ENCODE measurements around the gene ZNF521. TPM values are rescaled to one million over a fixed set of nuclear protein-coding genes. Genes with fewer than 3 reads are reported as not detected.

Gene ZNF521
- total RNA-seq, 1 experiment from 2014 or later = not detected

- Mint-ChIP-seq H3K4me1 (ENCODE audit: insufficient read depth, unreplicated experiment) (no peaks in the 10 kb centered on the region), H3K4me3 (ENCODE audit: unreplicated experiment) (no peak overlapping the region), H3K27ac (ENCODE audit: low read depth, unreplicated experiment) (no peak overlapping the region), H3K9me3 (ENCODE audit: unreplicated experiment) (peaks cover 19% of the 10 kb centered on the region), H3K36me3 (ENCODE audit: insufficient read depth, unreplicated experiment) (peaks cover 4% of the 10 kb centered on the region), H3K27me3 (ENCODE audit: insufficient read depth, unreplicated experiment) (no peaks in the 10 kb centered on the region)
- DNase-seq (ENCODE audit: unreplicated experiment) = no peak
- intact Hi-C loops (cut with micrococcal nuclease) = no loop called here
- TF ChIP-seq CTCF (IDR thresholded peaks at IDR 0.05; ENCODE audit: unreplicated experiment) = no peak
- BruUV-seq (replicated peaks) = no TSS peak
- POLR2A ChIA-PET = no interaction called here
- CTCF ChIA-PET = no interaction called here
Observed at GRCh38 chr18:25247725-25248124, 104.2 kb downstream of the ZNF521 start.

GRCh38 chr18:25244924-25245698 lies 106.9 kb downstream of the ZNF521 start:
- intact Hi-C loops (cut with micrococcal nuclease) = no loop called here
- no peaks in the 10 kb centered on the region for H3K27me3 Mint-ChIP-seq (ENCODE audit: insufficient read depth, unreplicated experiment)
- no peak overlapping the region for H3K4me3 Mint-ChIP-seq (ENCODE audit: unreplicated experiment)
- no peak overlapping the region for H3K27ac Mint-ChIP-seq (ENCODE audit: low read depth, unreplicated experiment)
- peaks cover 25% of the 10 kb centered on the region for H3K9me3 Mint-ChIP-seq (ENCODE audit: unreplicated experiment)
- DNase-seq (ENCODE audit: unreplicated experiment) = no peak
- BruUV-seq (replicated peaks) = no TSS peak
- H3K36me3 Mint-ChIP-seq (ENCODE audit: insufficient read depth, unreplicated experiment) = peaks cover 4% of the 10 kb centered on the region
- CTCF ChIA-PET = no interaction called here
- POLR2A ChIA-PET = no interaction called here
- H3K4me1 Mint-ChIP-seq (ENCODE audit: insufficient read depth, unreplicated experiment) = no peaks in the 10 kb centered on the region
- no peak for TF ChIP-seq CTCF (IDR thresholded peaks at IDR 0.05; ENCODE audit: unreplicated experiment)

- no peak for DNase-seq (ENCODE audit: unreplicated experiment)
- ChIA-PET CTCF (interaction anchor here (1.5 kb wide), 1 partner anchor 25 kb away, joined by 4 read pairs; no protein-coding TSS in a partner anchor), POLR2A (no interaction called here)
- BruUV-seq (replicated peaks) = no TSS peak
- Mint-ChIP-seq H3K27me3 (ENCODE audit: insufficient read depth, unreplicated experiment) (no peaks in the 10 kb centered on the region), H3K9me3 (ENCODE audit: unreplicated experiment) (peaks cover 25% of the 10 kb centered on the region), H3K27ac (ENCODE audit: low read depth, unreplicated experiment) (no peak overlapping the region), H3K36me3 (ENCODE audit: insufficient read depth, unreplicated experiment) (no peaks in the 10 kb centered on the region), H3K4me1 (ENCODE audit: insufficient read depth, unreplicated experiment) (no peaks in the 10 kb centered on the region), H3K4me3 (ENCODE audit: unreplicated experiment) (no peak overlapping the region)
- intact Hi-C loops (cut with micrococcal nuclease) = no loop called here
- no peak for TF ChIP-seq CTCF (IDR thresholded peaks at IDR 0.05; ENCODE audit: unreplicated experiment)
Observed at GRCh38 chr18:25244170-25244569, 107.8 kb downstream of the ZNF521 start.

GRCh38 chr18:25243754-25244153 lies 108.2 kb downstream of the ZNF521 start:
- Mint-ChIP-seq H3K36me3 (ENCODE audit: insufficient read depth, unreplicated experiment) (no peaks in the 10 kb centered on the region), H3K4me1 (ENCODE audit: insufficient read depth, unreplicated experiment) (no peaks in the 10 kb centered on the region), H3K27ac (ENCODE audit: low read depth, unreplicated experiment) (no peak overlapping the region), H3K4me3 (ENCODE audit: unreplicated experiment) (no peak overlapping the region), H3K9me3 (ENCODE audit: unreplicated experiment) (peaks cover 25% of the 10 kb centered on the region), H3K27me3 (ENCODE audit: insufficient read depth, unreplicated experiment) (no peaks in the 10 kb centered on the region)
- no TSS peak for BruUV-seq (replicated peaks)
- POLR2A ChIA-PET = no interaction called here
- intact Hi-C loops (cut with micrococcal nuclease) = no loop called here
- TF ChIP-seq CTCF (IDR thresholded peaks at IDR 0.05; ENCODE audit: unreplicated experiment) = no peak
- CTCF ChIA-PET = interaction anchor here (1.5 kb wide), 1 partner anchor 24 kb away, joined by 4 read pairs; no protein-coding TSS in a partner anchor
- no peak for DNase-seq (ENCODE audit: unreplicated experiment)

Data from MCF 10A (cell line).